SK-N-SH (cell line): ENCODE results near the gene AQP1.

Source experiments
- SIN3A ChIP-seq: IDR thresholded peaks from 2 replicates; pipeline ENCODE4 v1.6.1; 2012; ENCODE audit warnings: low read depth, mild to moderate bottlenecking, low read length, moderate library complexity, borderline replicate concordance
- YY1 ChIP-seq: IDR thresholded peaks from 2 replicates; pipeline ENCODE4 v1.4.0; 2012; ENCODE audit warnings: low read depth, mild to moderate bottlenecking
- TF ChIP-seq, protein P1 (sequence below): fragments of 200-600 bp; sonication (generic); IDR thresholded peaks from 2 replicates; pipeline ENCODE4 v1.6.1; 2017; ENCODE audit warnings: antibody characterized with exemption, mild to moderate bottlenecking, moderate library complexity

GRCh38 chr7:30965883-30966282, 54.2 kb downstream of the AQP1 start:
- no peak for TF ChIP-seq YY1
- TF ChIP-seq, protein P1, sequence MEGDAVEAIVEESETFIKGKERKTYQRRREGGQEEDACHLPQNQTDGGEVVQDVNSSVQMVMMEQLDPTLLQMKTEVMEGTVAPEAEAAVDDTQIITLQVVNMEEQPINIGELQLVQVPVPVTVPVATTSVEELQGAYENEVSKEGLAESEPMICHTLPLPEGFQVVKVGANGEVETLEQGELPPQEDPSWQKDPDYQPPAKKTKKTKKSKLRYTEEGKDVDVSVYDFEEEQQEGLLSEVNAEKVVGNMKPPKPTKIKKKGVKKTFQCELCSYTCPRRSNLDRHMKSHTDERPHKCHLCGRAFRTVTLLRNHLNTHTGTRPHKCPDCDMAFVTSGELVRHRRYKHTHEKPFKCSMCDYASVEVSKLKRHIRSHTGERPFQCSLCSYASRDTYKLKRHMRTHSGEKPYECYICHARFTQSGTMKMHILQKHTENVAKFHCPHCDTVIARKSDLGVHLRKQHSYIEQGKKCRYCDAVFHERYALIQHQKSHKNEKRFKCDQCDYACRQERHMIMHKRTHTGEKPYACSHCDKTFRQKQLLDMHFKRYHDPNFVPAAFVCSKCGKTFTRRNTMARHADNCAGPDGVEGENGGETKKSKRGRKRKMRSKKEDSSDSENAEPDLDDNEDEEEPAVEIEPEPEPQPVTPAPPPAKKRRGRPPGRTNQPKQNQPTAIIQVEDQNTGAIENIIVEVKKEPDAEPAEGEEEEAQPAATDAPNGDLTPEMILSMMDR: no peak
- no peak for TF ChIP-seq SIN3A
